Adrenal gland (tissue), 5 donors: Measurements from ENCODE around the gene RBM8A.

Experiments
- POLR2A ChIP-seq, 2 donors: fragments of 450-650 bp; IDR thresholded peaks; one replicate each; pipeline ENCODE4 v1.6.1; 2017; ENCODE audit warnings: antibody characterized with exemption in 2 of 2, mild to moderate bottlenecking in 2 of 2, moderate library complexity in 1 of 2
- TF ChIP-seq, protein P1 (sequence below), 6 experiments: fragments of 450-650 bp in 4 of 6; fragments of 200-600 bp in 2 of 6; sonication (generic) in 1 of 6; IDR thresholded peaks; 1 replicate in 5 of 6; 2 replicates in 1 of 6; pipeline versions ENCODE4 v1.5.1 to v1.8.0; 2016 to 2021; ENCODE audit warnings: antibody characterized with exemption in 6 of 6, mild to moderate bottlenecking in 2 of 6, moderate library complexity in 1 of 6
- donor health status: DM: no; HTN: no; CAD: no.

DNA sequence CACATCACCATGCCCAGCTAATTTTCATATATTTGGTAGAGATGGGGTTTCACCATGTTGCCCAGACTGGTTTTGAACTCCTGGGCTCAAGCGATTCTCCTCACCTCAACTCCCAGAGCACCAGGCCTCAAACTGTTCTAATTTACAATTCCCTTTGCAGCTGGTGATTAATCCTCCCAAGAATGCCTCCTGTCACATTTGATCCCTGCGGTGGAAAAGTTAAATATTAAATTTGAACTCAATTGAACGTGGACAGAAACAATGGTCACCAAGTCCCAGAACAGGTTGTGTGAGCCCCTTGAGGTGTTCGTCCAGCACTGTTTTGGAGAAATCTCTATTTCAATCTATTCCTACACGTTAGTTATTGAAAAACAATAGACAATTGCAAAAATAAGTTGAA is 39.7 kb downstream of the RBM8A start:
- TF ChIP-seq, protein P1, sequence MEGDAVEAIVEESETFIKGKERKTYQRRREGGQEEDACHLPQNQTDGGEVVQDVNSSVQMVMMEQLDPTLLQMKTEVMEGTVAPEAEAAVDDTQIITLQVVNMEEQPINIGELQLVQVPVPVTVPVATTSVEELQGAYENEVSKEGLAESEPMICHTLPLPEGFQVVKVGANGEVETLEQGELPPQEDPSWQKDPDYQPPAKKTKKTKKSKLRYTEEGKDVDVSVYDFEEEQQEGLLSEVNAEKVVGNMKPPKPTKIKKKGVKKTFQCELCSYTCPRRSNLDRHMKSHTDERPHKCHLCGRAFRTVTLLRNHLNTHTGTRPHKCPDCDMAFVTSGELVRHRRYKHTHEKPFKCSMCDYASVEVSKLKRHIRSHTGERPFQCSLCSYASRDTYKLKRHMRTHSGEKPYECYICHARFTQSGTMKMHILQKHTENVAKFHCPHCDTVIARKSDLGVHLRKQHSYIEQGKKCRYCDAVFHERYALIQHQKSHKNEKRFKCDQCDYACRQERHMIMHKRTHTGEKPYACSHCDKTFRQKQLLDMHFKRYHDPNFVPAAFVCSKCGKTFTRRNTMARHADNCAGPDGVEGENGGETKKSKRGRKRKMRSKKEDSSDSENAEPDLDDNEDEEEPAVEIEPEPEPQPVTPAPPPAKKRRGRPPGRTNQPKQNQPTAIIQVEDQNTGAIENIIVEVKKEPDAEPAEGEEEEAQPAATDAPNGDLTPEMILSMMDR (IDR thresholded peaks at IDR 0.05), result no peak
- TF ChIP-seq POLR2A (IDR thresholded peaks at IDR 0.05), result no peak
